ENCODE measurements around the gene XPNPEP3. TPM values are rescaled to one million over a fixed set of nuclear protein-coding genes. Genes with fewer than 3 reads are reported as not detected.

The XPNPEP3 gene
- total and polyA plus RNA-seq, 2 experiments from 2014 or later = 6.4 to 11.3 TPM

GRCh38 chr22:40855071-40855978 is 1.6 kb upstream of the XPNPEP3 start:
- Histone ChIP-seq H3K4me2 (ENCODE audit: unreplicated experiment) (peak overlapping the region; percentile 86), H3K9ac (peak overlapping the region; percentile 100), H3K9me3 (ENCODE audit: low read depth) (no peaks in the 10 kb centered on the region), H3F3A (ENCODE audit: insufficient read depth) (peaks cover 20% of the 10 kb centered on the region; the same call in 1 of the 2 replicates), H3K4me3 (peak overlapping the region; percentile 100), H3K27me3 (replicated peaks; ENCODE audit: insufficient read depth) (no peaks in the 10 kb centered on the region), H2AFZ (peak overlapping the region; percentile 92), H3K27ac (peak overlapping the region; percentile 99), H4K20me1 (ENCODE audit: insufficient read depth) (peaks cover 6% of the 10 kb centered on the region; the same call in 1 of the 2 replicates), H3K79me2 (ENCODE audit: insufficient read depth) (peaks cover 95% of the 10 kb centered on the region), H3K36me3 (ENCODE audit: low read depth) (no peaks in the 10 kb centered on the region), H3K9me2 (ENCODE audit: insufficient read depth) (no peaks in the 10 kb centered on the region), H3K4me1 (ENCODE audit: insufficient read depth) (peaks cover 42% of the 10 kb centered on the region)
- peak; percentile 82 for DNase-seq
- WGBS, 2 experiments (ENCODE audit: low coverage in 1 of 2, low lambda C conversion rate in 2 of 2, missing lambda C conversion rate in 2 of 2) = 15 to 17% methylated on average over 20 of the region's 20 CpGs
- in situ Hi-C loops (cut with MboI) = no loop called here
- TF ChIP-seq EZH2phosphoT487 (IDR thresholded peaks at IDR 0.05; ENCODE audit: insufficient read depth, low read depth) = no peak
- no peak for TF ChIP-seq EZH2 (IDR thresholded peaks at IDR 0.05; ENCODE audit: insufficient read depth, poor library complexity, severe bottlenecking)

GRCh38 chr22:40855979-40856512 is 902 bp upstream of the XPNPEP3 start:
- DNase-seq = peak; percentile 69
- WGBS, 2 experiments (ENCODE audit: low coverage in 1 of 2, low lambda C conversion rate in 2 of 2, missing lambda C conversion rate in 2 of 2) = 1 to 2% methylated on average over 24 to 29 of the region's 29 CpGs
- peaks cover 46% of the 10 kb centered on the region for H3K4me1 ChIP-seq (ENCODE audit: insufficient read depth)
- H4K20me1 ChIP-seq (ENCODE audit: insufficient read depth) = peaks cover 6% of the 10 kb centered on the region; the same call in 1 of the 2 replicates
- H3K27ac ChIP-seq = peak overlapping the region; percentile 99
- peaks cover 95% of the 10 kb centered on the region for H3K79me2 ChIP-seq (ENCODE audit: insufficient read depth)
- in situ Hi-C loops (cut with MboI) = no loop called here
- peaks cover 26% of the 10 kb centered on the region; the same call in 1 of the 2 replicates for H3F3A ChIP-seq (ENCODE audit: insufficient read depth)
- no peak for TF ChIP-seq EZH2phosphoT487 (IDR thresholded peaks at IDR 0.05; ENCODE audit: insufficient read depth, low read depth)
- no peak for TF ChIP-seq EZH2 (IDR thresholded peaks at IDR 0.05; ENCODE audit: insufficient read depth, poor library complexity, severe bottlenecking)
- H3K9ac ChIP-seq = peak overlapping the region; percentile 100
- H3K9me2 ChIP-seq (ENCODE audit: insufficient read depth) = no peaks in the 10 kb centered on the region
- H3K4me2 ChIP-seq (ENCODE audit: unreplicated experiment) = peak overlapping the region; percentile 86
- no peaks in the 10 kb centered on the region for H3K27me3 ChIP-seq (replicated peaks; ENCODE audit: insufficient read depth)
- no peaks in the 10 kb centered on the region for H3K36me3 ChIP-seq (ENCODE audit: low read depth)
- H3K9me3 ChIP-seq (ENCODE audit: low read depth) = no peaks in the 10 kb centered on the region
- H2AFZ ChIP-seq = peak overlapping the region; percentile 92
- H3K4me3 ChIP-seq = peak overlapping the region; percentile 100

GRCh38 chr22:40857309-40857855 is 434 bp downstream of the XPNPEP3 start:
- TF ChIP-seq EZH2 (IDR thresholded peaks at IDR 0.05; ENCODE audit: insufficient read depth, poor library complexity, severe bottlenecking) = no peak
- TF ChIP-seq EZH2phosphoT487 (IDR thresholded peaks at IDR 0.05; ENCODE audit: insufficient read depth, low read depth) = no peak
- DNase-seq = peak; percentile 49
- in situ Hi-C loops (cut with MboI) = no loop called here
- H3K9me2 ChIP-seq (ENCODE audit: insufficient read depth) = no peaks in the 10 kb centered on the region
- H3K27me3 ChIP-seq (replicated peaks; ENCODE audit: insufficient read depth) = no peaks in the 10 kb centered on the region
- H3K27ac ChIP-seq = peak overlapping the region; percentile 99
- H3F3A ChIP-seq (ENCODE audit: insufficient read depth) = peaks cover 30% of the 10 kb centered on the region; the same call in 1 of the 2 replicates
- peak overlapping the region; percentile 84 for H3K4me2 ChIP-seq (ENCODE audit: unreplicated experiment)
- H3K4me3 ChIP-seq = peak overlapping the region; percentile 100
- peaks cover under 1% of the 10 kb centered on the region; the same call in 1 of the 2 replicates for H4K20me1 ChIP-seq (ENCODE audit: insufficient read depth)
- H3K4me1 ChIP-seq (ENCODE audit: insufficient read depth) = peaks cover 50% of the 10 kb centered on the region
- peak overlapping the region; percentile 100 for H3K9ac ChIP-seq
- H3K9me3 ChIP-seq (ENCODE audit: low read depth) = no peaks in the 10 kb centered on the region
- peaks cover 95% of the 10 kb centered on the region for H3K79me2 ChIP-seq (ENCODE audit: insufficient read depth)
- peak overlapping the region; percentile 92 for H2AFZ ChIP-seq
- H3K36me3 ChIP-seq (ENCODE audit: low read depth) = peaks cover 8% of the 10 kb centered on the region; the same call in 1 of the 2 replicates
- 2% methylated on average over 18 of the region's 18 CpGs for WGBS, 2 experiments (ENCODE audit: low coverage in 1 of 2, low lambda C conversion rate in 2 of 2, missing lambda C conversion rate in 2 of 2)

GRCh38 chr22:40862013-40862412 is 5.1 kb downstream of the XPNPEP3 start, which contains the start of gene DNAJB7:
TSS of gene DNAJB7 (minus strand) at chr22:40862113. CDS start at chr22:40861994, 119 bp downstream.
- H3K4me2 ChIP-seq (ENCODE audit: unreplicated experiment) = no peak within 1 kb of the TSS
- in situ Hi-C loops (cut with MboI) = no loop called here
- H3K27ac ChIP-seq = no peak within 1 kb of the TSS
- peaks cover 8% of the 10 kb centered on the region; the same call in 1 of the 2 replicates for H3K36me3 ChIP-seq (ENCODE audit: low read depth)
- H2AFZ ChIP-seq = no peak within 1 kb of the TSS
- no peaks in the 10 kb centered on the region for H3K9me2 ChIP-seq (ENCODE audit: insufficient read depth)
- H3K4me1 ChIP-seq (ENCODE audit: insufficient read depth) = peaks cover 22% of the 10 kb centered on the region
- H3K4me3 ChIP-seq = no peak within 1 kb of the TSS
- H4K20me1 ChIP-seq (ENCODE audit: insufficient read depth) = no peaks in the 10 kb centered on the region
- H3K9me3 ChIP-seq (ENCODE audit: low read depth) = no peaks in the 10 kb centered on the region
- H3K27me3 ChIP-seq (replicated peaks; ENCODE audit: insufficient read depth) = no peaks in the 10 kb centered on the region
- H3K9ac ChIP-seq = no peak within 1 kb of the TSS
- 97 to 99% methylated on average over 3 of the region's 3 CpGs for WGBS, 2 experiments (ENCODE audit: low coverage in 1 of 2, low lambda C conversion rate in 2 of 2, missing lambda C conversion rate in 2 of 2)
- DNase-seq = no peak
- peaks cover 16% of the 10 kb centered on the region; the same call in 1 of the 2 replicates for H3F3A ChIP-seq (ENCODE audit: insufficient read depth)
- peaks cover 99% of the 10 kb centered on the region for H3K79me2 ChIP-seq (ENCODE audit: insufficient read depth)
- no peak for TF ChIP-seq EZH2phosphoT487 (IDR thresholded peaks at IDR 0.05; ENCODE audit: insufficient read depth, low read depth)
- TF ChIP-seq EZH2 (IDR thresholded peaks at IDR 0.05; ENCODE audit: insufficient read depth, poor library complexity, severe bottlenecking) = no peak
